ENCODE data around the gene CSMD2.

CSMD2 gene

GRCh38 chr1:33684396-33685179 is 480.4 kb downstream of the CSMD2 start:
- DNase-seq (ENCODE audit: low spot score) = no peak
- no peak overlapping the region for H3K4me3 Mint-ChIP-seq
- H3K27ac Mint-ChIP-seq = no peak overlapping the region
- H3K36me3 Mint-ChIP-seq (ENCODE audit: low read depth) = no peaks in the 10 kb centered on the region
- no peaks in the 10 kb centered on the region for H3K9me3 Mint-ChIP-seq
- no peaks in the 10 kb centered on the region for H3K27me3 Mint-ChIP-seq (ENCODE audit: low read depth)
- H3K4me1 Mint-ChIP-seq (ENCODE audit: low read depth) = no peaks in the 10 kb centered on the region

GRCh38 chr1:33683913-33684312 is 481.1 kb downstream of the CSMD2 start:
- Mint-ChIP-seq H3K27ac (no peak overlapping the region), H3K9me3 (no peaks in the 10 kb centered on the region), H3K4me1 (ENCODE audit: low read depth) (no peaks in the 10 kb centered on the region), H3K27me3 (ENCODE audit: low read depth) (no peaks in the 10 kb centered on the region), H3K4me3 (no peak overlapping the region), H3K36me3 (ENCODE audit: low read depth) (no peaks in the 10 kb centered on the region)
- DNase-seq (ENCODE audit: low spot score) = no peak

GRCh38 chr1:33682371-33682770 is 482.7 kb downstream of the CSMD2 start:
- no peaks in the 10 kb centered on the region for H3K36me3 Mint-ChIP-seq (ENCODE audit: low read depth)
- H3K27ac Mint-ChIP-seq = no peak overlapping the region
- no peaks in the 10 kb centered on the region for H3K27me3 Mint-ChIP-seq (ENCODE audit: low read depth)
- no peaks in the 10 kb centered on the region for H3K9me3 Mint-ChIP-seq
- no peak overlapping the region for H3K4me3 Mint-ChIP-seq
- no peaks in the 10 kb centered on the region for H3K4me1 Mint-ChIP-seq (ENCODE audit: low read depth)
- no peak for DNase-seq (ENCODE audit: low spot score)

DNA sequence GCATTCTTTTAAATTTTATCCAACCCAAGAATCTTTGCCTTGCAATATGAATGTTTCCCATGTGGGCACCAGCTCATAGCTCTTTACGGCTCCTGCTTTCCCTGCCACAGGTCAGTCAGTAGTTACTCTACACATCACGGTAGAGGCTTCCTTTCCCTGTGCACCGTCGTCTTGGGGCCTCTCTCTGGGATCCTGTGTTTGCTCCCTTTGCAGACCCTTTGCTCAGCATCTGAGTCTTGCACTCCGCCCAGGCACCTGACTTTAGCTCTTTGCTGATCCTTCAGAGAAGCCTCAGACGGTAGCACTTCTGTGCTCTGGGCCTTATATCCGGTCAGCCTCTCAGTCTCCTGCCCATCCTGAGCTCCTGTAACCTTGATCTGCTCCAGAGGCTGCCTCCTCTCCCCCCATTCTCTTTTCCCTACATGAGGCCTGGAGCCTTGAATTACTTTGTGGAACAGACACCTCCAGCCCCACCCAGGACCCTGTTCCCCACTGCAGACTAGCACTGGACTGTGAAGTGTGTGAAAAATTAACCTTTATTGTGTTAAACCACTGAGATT is 484.7 kb downstream of the CSMD2 start:
- no peak for DNase-seq (ENCODE audit: low spot score)
- Mint-ChIP-seq H3K27ac (no peak overlapping the region), H3K36me3 (ENCODE audit: low read depth) (no peaks in the 10 kb centered on the region), H3K4me1 (ENCODE audit: low read depth) (no peaks in the 10 kb centered on the region), H3K27me3 (ENCODE audit: low read depth) (no peaks in the 10 kb centered on the region), H3K4me3 (no peak overlapping the region), H3K9me3 (no peaks in the 10 kb centered on the region)

- Mint-ChIP-seq H3K27ac (no peak overlapping the region), H3K9me3 (peaks cover 5% of the 10 kb centered on the region), H3K4me1 (ENCODE audit: low read depth) (no peaks in the 10 kb centered on the region), H3K36me3 (ENCODE audit: low read depth) (no peaks in the 10 kb centered on the region), H3K27me3 (ENCODE audit: low read depth) (no peaks in the 10 kb centered on the region), H3K4me3 (no peak overlapping the region)
- no peak for DNase-seq (ENCODE audit: low spot score)
Measured at GRCh38 chr1:33670567-33670966, 494.5 kb downstream of the CSMD2 start.

- DNase-seq (ENCODE audit: low spot score) = no peak
- H3K27ac Mint-ChIP-seq = no peak overlapping the region
- no peaks in the 10 kb centered on the region for H3K4me1 Mint-ChIP-seq (ENCODE audit: low read depth)
- no peaks in the 10 kb centered on the region for H3K36me3 Mint-ChIP-seq (ENCODE audit: low read depth)
- H3K4me3 Mint-ChIP-seq = no peak overlapping the region
- peaks cover 5% of the 10 kb centered on the region for H3K9me3 Mint-ChIP-seq
- H3K27me3 Mint-ChIP-seq (ENCODE audit: low read depth) = no peaks in the 10 kb centered on the region
Measured at GRCh38 chr1:33668695-33669094, 496.3 kb downstream of the CSMD2 start.

DNA sequence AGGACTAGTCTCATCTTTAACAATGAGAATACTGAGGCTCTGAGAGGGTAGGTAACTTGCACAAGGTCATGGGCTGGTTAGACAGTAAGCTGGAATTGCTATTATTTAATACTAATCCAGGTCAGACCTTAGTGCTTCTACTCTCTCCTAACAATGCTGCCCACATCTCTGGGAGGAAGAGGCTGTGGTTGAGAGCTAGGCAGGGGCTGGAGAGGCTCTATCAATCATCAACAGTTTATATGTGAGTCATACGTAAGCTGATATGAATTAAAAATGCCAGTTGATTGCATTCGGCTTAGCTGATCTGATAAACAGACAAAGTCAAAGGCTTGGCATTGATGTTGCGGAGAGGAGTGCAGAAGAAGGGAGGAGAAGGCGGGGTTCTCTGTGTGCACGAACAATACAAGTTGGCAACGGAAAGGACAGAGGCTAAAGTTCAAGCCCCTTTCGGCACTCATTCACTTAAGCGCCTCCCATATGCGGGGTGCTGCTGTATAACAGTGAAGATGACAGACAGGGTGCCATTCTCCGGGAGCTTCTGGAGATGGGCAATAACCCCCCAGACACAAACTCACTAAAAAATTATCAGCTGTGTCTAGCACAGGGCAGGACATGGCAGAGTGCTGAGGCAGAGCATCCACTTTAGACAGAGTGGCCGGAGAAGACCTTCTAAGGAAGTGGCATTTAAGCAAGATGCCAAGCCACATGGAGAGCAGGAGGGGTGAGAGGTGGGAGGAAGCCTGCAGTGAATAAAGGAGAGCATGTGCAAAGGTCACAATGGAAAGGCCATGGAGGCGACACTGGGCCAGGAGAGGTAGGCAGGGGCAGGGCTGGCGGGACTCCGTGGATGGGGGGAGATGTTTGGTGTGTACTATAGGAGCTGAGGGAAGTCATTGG is 497.4 kb downstream of the CSMD2 start:
- DNase-seq (ENCODE audit: low spot score) = no peak
- H3K36me3 Mint-ChIP-seq (ENCODE audit: low read depth) = no peaks in the 10 kb centered on the region
- H3K9me3 Mint-ChIP-seq = no peaks in the 10 kb centered on the region
- H3K4me1 Mint-ChIP-seq (ENCODE audit: low read depth) = no peaks in the 10 kb centered on the region
- no peak overlapping the region for H3K4me3 Mint-ChIP-seq
- H3K27ac Mint-ChIP-seq = no peak overlapping the region
- no peaks in the 10 kb centered on the region for H3K27me3 Mint-ChIP-seq (ENCODE audit: low read depth)

- DNase-seq (ENCODE audit: low spot score) = no peak
- Mint-ChIP-seq H3K4me3 (no peak overlapping the region), H3K36me3 (ENCODE audit: low read depth) (no peaks in the 10 kb centered on the region), H3K9me3 (no peaks in the 10 kb centered on the region), H3K27me3 (ENCODE audit: low read depth) (no peaks in the 10 kb centered on the region), H3K4me1 (ENCODE audit: low read depth) (no peaks in the 10 kb centered on the region), H3K27ac (no peak overlapping the region)
Measured at GRCh38 chr1:33666616-33667015, 498.4 kb downstream of the CSMD2 start.

GRCh38 chr1:33661811-33662454 is 503.1 kb downstream of the CSMD2 start:
- Mint-ChIP-seq H3K4me3 (no peak overlapping the region), H3K27me3 (ENCODE audit: low read depth) (no peaks in the 10 kb centered on the region), H3K4me1 (ENCODE audit: low read depth) (no peaks in the 10 kb centered on the region), H3K9me3 (no peaks in the 10 kb centered on the region), H3K27ac (no peak overlapping the region), H3K36me3 (ENCODE audit: low read depth) (no peaks in the 10 kb centered on the region)
- no peak for DNase-seq (ENCODE audit: low spot score)

DNA sequence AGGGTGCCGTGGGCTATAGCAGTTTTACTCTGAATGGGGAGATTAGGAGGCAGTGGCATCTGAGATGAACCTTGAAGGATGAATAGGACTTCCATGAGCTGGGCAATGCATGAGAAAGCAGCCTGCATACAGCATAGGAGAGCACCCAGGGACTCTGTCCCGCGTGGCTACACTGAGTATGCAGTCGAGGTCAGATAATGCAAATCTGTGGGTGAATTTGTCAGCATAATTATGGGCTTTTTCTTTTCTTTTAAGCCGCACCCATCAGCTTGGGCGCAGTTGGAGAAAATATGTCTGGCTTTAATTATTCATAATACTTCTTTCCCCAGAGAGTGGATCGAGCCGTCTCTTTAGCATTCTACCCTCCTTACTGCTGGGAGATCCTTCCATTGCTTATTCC is 504.1 kb downstream of the CSMD2 start:
- Mint-ChIP-seq H3K27ac (no peak overlapping the region), H3K27me3 (ENCODE audit: low read depth) (no peaks in the 10 kb centered on the region), H3K4me3 (no peak overlapping the region), H3K4me1 (ENCODE audit: low read depth) (no peaks in the 10 kb centered on the region), H3K9me3 (no peaks in the 10 kb centered on the region), H3K36me3 (ENCODE audit: low read depth) (no peaks in the 10 kb centered on the region)
- DNase-seq (ENCODE audit: low spot score) = no peak

DNA sequence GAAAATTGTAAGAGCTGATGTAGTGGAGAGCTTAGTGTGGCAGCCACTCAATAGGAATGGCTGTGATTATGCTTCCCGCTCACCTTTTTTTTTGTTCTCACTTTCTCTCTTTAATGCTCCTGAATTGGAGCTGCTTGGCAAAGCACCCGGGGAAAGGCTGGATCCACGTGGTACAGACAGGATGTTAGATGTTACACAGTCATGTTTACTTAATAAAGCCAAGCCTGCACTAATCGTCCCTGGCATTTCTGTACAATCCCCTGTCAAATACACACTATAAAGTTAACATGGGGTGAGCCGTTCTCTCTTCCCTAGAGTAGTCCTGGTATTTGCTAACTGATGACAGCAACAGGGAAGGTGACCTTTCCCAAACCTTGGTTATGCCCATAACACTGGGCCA is 504.8 kb downstream of the CSMD2 start:
- no peaks in the 10 kb centered on the region for H3K9me3 Mint-ChIP-seq
- no peak for DNase-seq (ENCODE audit: low spot score)
- no peaks in the 10 kb centered on the region for H3K4me1 Mint-ChIP-seq (ENCODE audit: low read depth)
- H3K36me3 Mint-ChIP-seq (ENCODE audit: low read depth) = no peaks in the 10 kb centered on the region
- no peaks in the 10 kb centered on the region for H3K27me3 Mint-ChIP-seq (ENCODE audit: low read depth)
- no peak overlapping the region for H3K27ac Mint-ChIP-seq
- H3K4me3 Mint-ChIP-seq = no peak overlapping the region

DNA sequence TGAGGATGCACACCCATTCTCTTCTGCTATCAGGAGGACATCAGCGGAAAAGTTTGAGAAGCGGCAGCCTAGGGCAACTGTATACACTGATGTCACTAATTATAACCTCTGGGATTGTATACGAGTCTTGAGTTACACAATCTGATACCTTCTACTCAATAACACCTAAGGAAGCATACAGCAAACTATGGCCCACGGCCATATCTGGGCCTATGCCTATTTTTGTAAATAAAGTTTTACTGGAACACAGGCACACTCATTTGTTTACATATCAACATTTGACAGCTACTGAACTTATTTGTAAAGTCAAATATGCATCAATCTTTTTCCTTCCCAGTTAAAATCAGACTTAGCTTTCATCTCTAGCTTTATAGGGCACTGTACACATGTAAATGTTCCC is 505.4 kb downstream of the CSMD2 start:
- Mint-ChIP-seq H3K27ac (no peak overlapping the region), H3K4me3 (no peak overlapping the region), H3K27me3 (ENCODE audit: low read depth) (no peaks in the 10 kb centered on the region), H3K4me1 (ENCODE audit: low read depth) (no peaks in the 10 kb centered on the region), H3K36me3 (ENCODE audit: low read depth) (no peaks in the 10 kb centered on the region), H3K9me3 (no peaks in the 10 kb centered on the region)
- no peak for DNase-seq (ENCODE audit: low spot score)

GRCh38 chr1:33657833-33658232 is 507.2 kb downstream of the CSMD2 start:
- Mint-ChIP-seq H3K36me3 (ENCODE audit: low read depth) (no peaks in the 10 kb centered on the region), H3K27me3 (ENCODE audit: low read depth) (no peaks in the 10 kb centered on the region), H3K9me3 (no peaks in the 10 kb centered on the region), H3K4me3 (no peak overlapping the region), H3K4me1 (ENCODE audit: low read depth) (no peaks in the 10 kb centered on the region), H3K27ac (no peak overlapping the region)
- no peak for DNase-seq (ENCODE audit: low spot score)

DNA sequence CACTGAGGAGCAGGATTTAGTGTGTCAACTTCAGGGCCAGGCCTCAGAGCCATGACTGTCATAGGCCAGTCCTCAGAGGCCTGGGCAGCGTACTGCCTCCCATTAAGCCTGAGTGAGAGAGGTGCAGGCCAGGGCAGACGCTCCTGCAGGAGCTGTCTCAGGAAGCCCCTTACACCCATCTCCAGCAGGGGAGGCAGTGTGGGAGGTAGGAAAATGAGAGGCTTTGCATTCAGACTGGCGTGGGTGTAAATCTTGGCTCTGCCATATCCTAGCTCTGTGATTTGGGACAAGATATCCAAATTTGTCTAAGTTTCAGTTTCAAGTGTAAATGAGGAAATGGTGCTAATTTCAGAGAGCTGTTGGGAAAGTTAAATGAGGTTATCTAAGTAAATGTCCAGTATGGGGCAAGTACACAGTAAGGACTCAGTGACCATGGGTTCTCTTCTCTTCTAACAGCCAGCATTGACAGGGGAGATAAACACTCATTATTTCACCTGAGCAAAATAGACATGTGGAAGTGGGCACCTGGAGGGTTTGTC is 508.5 kb downstream of the CSMD2 start:
- H3K27ac Mint-ChIP-seq = no peak overlapping the region
- H3K9me3 Mint-ChIP-seq = no peaks in the 10 kb centered on the region
- no peaks in the 10 kb centered on the region for H3K27me3 Mint-ChIP-seq (ENCODE audit: low read depth)
- no peaks in the 10 kb centered on the region for H3K36me3 Mint-ChIP-seq (ENCODE audit: low read depth)
- no peak overlapping the region for H3K4me3 Mint-ChIP-seq
- H3K4me1 Mint-ChIP-seq (ENCODE audit: low read depth) = no peaks in the 10 kb centered on the region
- DNase-seq (ENCODE audit: low spot score) = no peak

Measured in T-helper 2 cell treated with Interferon-gamma antibody and Interleukin-4, amounts not matched to agents 5 μg/mL and 100 μg/mL, for 36 hours (primary cell).